Heart left ventricle (tissue), 13 donors: Measurements from ENCODE around the gene PLB1.

ENCODE experiments used
- POLR2A ChIP-seq, 2 donors: fragments of 450-650 bp; IDR thresholded peaks; one replicate each; pipeline ENCODE4 v1.6.1; 2017; ENCODE audit warnings: antibody characterized with exemption in 2 of 2, mild to moderate bottlenecking in 2 of 2, moderate library complexity in 2 of 2
- TF ChIP-seq, protein P1 (sequence below), 12 donors: fragments of 200-600 bp; sonication (generic) in 4 of 12; IDR thresholded peaks; one replicate each; pipeline versions ENCODE4 v1.5.0 to v1.8.0; 2018 to 2022; ENCODE audit warnings: antibody characterized with exemption in 12 of 12, mild to moderate bottlenecking in 5 of 12
- donor health status: ischemic (EF 13 %, LVEDD 7.1; RV severe dilation, severe dysfunction).
- donor health status: DM: no; HTN: yes; CAD: no.
- donor health status: DM: no; HTN: no; CAD: no.
- donor health status: ischemic (EF 25% LVEDD 6.9; RV normal size, moderate dysfunction).
- donor health status: ischemic (EF 25% LVEDD 5.7; RV mildly dilated, moderate dysfunction).
- donor health status: ischemic (EF 35%, LVEDD 5.7; RV mildly dilated, moderate dysfunction).
- donor health status: nonischemic (EF 11% LVEDD 7.7; RV severe dilation, severe dysfunction).
- donor health status: DM: yes; HTN: yes; CAD: no.
- donor health status: PGD.
- donor health status: ischemic (EF 29% LVEDD 5.4; RV normal size, mild dysfunction).
- donor health status: nonischemic (EF 23%, LVEDD 6.1; RV moderate dilation, normal function).

DNA sequence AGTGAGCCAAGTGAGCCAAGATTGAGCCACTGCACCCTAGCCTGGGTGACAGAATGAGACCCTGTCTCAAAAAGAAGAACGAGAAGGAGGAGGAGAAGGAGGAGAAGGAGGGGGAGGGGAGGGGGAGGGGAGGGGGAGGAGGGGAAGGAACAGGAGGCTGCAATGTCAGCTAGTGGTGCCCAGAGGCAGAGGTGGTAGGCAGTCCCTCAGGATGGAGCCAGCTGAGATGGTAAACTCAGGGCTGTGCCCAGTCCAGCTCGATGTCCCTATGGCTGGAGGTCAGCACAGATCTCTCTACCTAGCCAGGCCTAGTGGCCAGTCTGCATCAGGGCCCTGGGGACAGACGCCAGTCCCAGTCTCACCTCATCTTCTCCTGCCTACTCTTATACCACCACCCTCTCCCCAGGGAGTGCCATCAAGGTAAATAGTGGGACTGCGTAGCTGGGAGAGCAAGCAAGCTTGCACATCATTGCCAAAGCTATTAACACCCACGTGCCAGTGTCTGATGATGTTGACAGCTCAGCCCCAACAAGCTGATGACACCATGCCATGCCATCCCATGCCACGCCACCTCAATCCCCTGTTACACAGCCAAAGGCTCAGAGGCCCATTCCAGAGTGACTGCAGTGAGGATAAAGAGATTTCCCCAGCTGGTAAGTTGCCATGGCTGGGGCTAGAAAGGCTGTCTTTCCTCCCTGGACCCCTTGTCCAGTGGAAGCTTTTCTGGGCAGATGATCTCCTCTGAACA lies 7.6 kb upstream of the PLB1 start:
- TF ChIP-seq, protein P1, sequence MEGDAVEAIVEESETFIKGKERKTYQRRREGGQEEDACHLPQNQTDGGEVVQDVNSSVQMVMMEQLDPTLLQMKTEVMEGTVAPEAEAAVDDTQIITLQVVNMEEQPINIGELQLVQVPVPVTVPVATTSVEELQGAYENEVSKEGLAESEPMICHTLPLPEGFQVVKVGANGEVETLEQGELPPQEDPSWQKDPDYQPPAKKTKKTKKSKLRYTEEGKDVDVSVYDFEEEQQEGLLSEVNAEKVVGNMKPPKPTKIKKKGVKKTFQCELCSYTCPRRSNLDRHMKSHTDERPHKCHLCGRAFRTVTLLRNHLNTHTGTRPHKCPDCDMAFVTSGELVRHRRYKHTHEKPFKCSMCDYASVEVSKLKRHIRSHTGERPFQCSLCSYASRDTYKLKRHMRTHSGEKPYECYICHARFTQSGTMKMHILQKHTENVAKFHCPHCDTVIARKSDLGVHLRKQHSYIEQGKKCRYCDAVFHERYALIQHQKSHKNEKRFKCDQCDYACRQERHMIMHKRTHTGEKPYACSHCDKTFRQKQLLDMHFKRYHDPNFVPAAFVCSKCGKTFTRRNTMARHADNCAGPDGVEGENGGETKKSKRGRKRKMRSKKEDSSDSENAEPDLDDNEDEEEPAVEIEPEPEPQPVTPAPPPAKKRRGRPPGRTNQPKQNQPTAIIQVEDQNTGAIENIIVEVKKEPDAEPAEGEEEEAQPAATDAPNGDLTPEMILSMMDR (IDR thresholded peaks at IDR 0.05), result no peak
- no peak for TF ChIP-seq POLR2A (IDR thresholded peaks at IDR 0.05)
